PC-3 (cell line): ENCODE measurements around the gene MGARP. TPM values are rescaled to one million over a fixed set of nuclear protein-coding genes. Genes with fewer than 3 reads are reported as not detected.
A peak's percentile ranks its signal among the peaks of the same experiment; 100 is the strongest.

Experiments used
- ATAC-seq: fragments of 200-7000 bp; cut with Tn5 transposase; 2 replicates; pipeline ENCODE4 v1.9.1; 2020; ENCODE audit warnings: mild to moderate bottlenecking, moderate library complexity
- BruUV-seq: library from RNA; stranded (reverse); fragments of 400-500 nt; replicated peaks from 2 replicates; lab custom pipeline; 2021; lab: Mats Ljungman, UMichigan
- CTCF ChIA-PET: fragments of 300-600 bp; sonication (Branson Sonifier 250); formaldehyde crosslinking; loops from one replicate; lab custom pipeline; 2022; ENCODE audit warnings: antibody characterized with exemption; lab: Charles Lee
- POLR2A ChIA-PET: fragments of 300-600 bp; sonication (Branson Sonifier 250); formaldehyde crosslinking; loops from one replicate; lab custom pipeline; 2022; ENCODE audit warnings: antibody characterized with exemption; ENCODE audit not compliant: unreplicated experiment; lab: Charles Lee
- DNase-seq: peaks from one replicate; pipeline ENCODE4 v3.0.0-alpha.2; 2015
- H2AFZ ChIP-seq: fragments of 300-600 bp; sonication (generic); 2 replicates; pipeline ENCODE4 v1.6.0; 2016; ENCODE audit warnings: antibody characterized with exemption, low read length
- H3F3A ChIP-seq: fragments of 300-600 bp; sonication (generic); one replicate; pipeline ENCODE4 v1.6.0; 2017; ENCODE audit warnings: antibody characterized with exemption, low read length, control low read depth, mild to moderate bottlenecking; ENCODE audit not compliant: unreplicated experiment
- H3K27ac ChIP-seq: fragments of 300-600 bp; sonication (generic); 2 replicates; pipeline ENCODE4 v1.5.1; 2016; ENCODE audit warnings: mild to moderate bottlenecking, low read length
- H3K27me3 ChIP-seq: fragments of 300-600 bp; sonication (generic); 2 replicates; pipeline ENCODE4 v1.6.1; 2016; ENCODE audit warnings: low read length, mixed read lengths
- H3K36me3 ChIP-seq: fragments of 300-600 bp; sonication (generic); 2 replicates; pipeline ENCODE4 v1.6.1; 2016; ENCODE audit warnings: low read depth, mixed run types, low read length, mixed read lengths
- H3K4me1 ChIP-seq: fragments of 300-600 bp; sonication (generic); 2 replicates; pipeline ENCODE4 v1.5.1; 2016; ENCODE audit warnings: low read length; ENCODE audit not compliant: insufficient read depth
- H3K4me2 ChIP-seq: fragments of 300-600 bp; sonication (generic); 2 replicates; pipeline ENCODE4 v1.6.0; 2016; ENCODE audit warnings: low read length
- H3K4me3 ChIP-seq: fragments of 300-600 bp; sonication (generic); 2 replicates; pipeline ENCODE4 v1.5.1; 2016; ENCODE audit warnings: mild to moderate bottlenecking, low read length, mixed read lengths
- H3K79me2 ChIP-seq: fragments of 300-600 bp; sonication (generic); 2 replicates; pipeline ENCODE4 v1.6.1; 2017; ENCODE audit warnings: low read length, mixed read lengths
- H3K9ac ChIP-seq: fragments of 300-600 bp; sonication (generic); 2 replicates; pipeline ENCODE4 v1.6.0; 2016; ENCODE audit warnings: mild to moderate bottlenecking, low read length
- H3K9me2 ChIP-seq: fragments of 300-600 bp; sonication (generic); replicated peaks from 2 replicates; pipeline ENCODE4 v1.6.1; 2016; ENCODE audit warnings: mixed run types, low read length, mixed read lengths
- H3K9me3 ChIP-seq: fragments of 300-600 bp; sonication (generic); 2 replicates; pipeline ENCODE4 v1.6.1; 2016; ENCODE audit warnings: low read length, mixed read lengths
- H4K20me1 ChIP-seq: fragments of 300-600 bp; sonication (generic); 2 replicates; pipeline ENCODE4 v1.6.1; 2016; ENCODE audit warnings: low read length, mixed read lengths
- CTCF ChIP-seq: fragments of 300-600 bp; sonication (generic); conservative IDR thresholded peaks from 2 replicates; pipeline ENCODE4 v1.5.1; 2017; ENCODE audit warnings: antibody characterized with exemption, low read depth, mild to moderate bottlenecking, low read length
- EZH2 ChIP-seq: fragments of 300-600 bp; sonication (generic); IDR thresholded peaks from one replicate; pipeline ENCODE4 v1.6.1; 2017; ENCODE audit warnings: antibody characterized with exemption, mild to moderate bottlenecking, low read length; ENCODE audit not compliant: unreplicated experiment
- EZH2phosphoT487 ChIP-seq: fragments of 300-600 bp; sonication (generic); IDR thresholded peaks from 2 replicates; pipeline ENCODE4 v1.6.1; 2018; ENCODE audit warnings: mild to moderate bottlenecking, antibody characterized with exemption, low read length, borderline replicate concordance
- intact Hi-C: fragments of 100-400 bp; cut with micrococcal nuclease; formaldehyde crosslinking; loops from 2 replicates; pipeline ENCODE4 v1.9.0; 2023
- total RNA-seq: library from RNA; depleted of rRNA; stranded (reverse); fragments of >200 nt; gene quantifications from 2 replicates; pipeline ENCODE4 v1.2.3, GENCODE V29; 2014

Gene MGARP
- total RNA-seq, 1 experiment from 2014 or later, result 0.33 TPM

- H3K36me3 ChIP-seq, result no peaks in the 10 kb centered on the region
- no peaks in the 10 kb centered on the region for H3K9me3 ChIP-seq
- CTCF ChIA-PET, result no interaction called here
- no peaks in the 10 kb centered on the region for H3K27me3 ChIP-seq
- POLR2A ChIA-PET, result no interaction called here
- no peaks in the 10 kb centered on the region for H3F3A ChIP-seq
- H3K4me2 ChIP-seq, result no peak overlapping the region
- H3K9me2 ChIP-seq, result no peaks in the 10 kb centered on the region
- H3K79me2 ChIP-seq, result no peaks in the 10 kb centered on the region
- BruUV-seq, result no TSS peak
- no peak overlapping the region for H3K27ac ChIP-seq
- H3K4me3 ChIP-seq, result no peak overlapping the region
- no peaks in the 10 kb centered on the region for H3K4me1 ChIP-seq
- no peaks in the 10 kb centered on the region for H4K20me1 ChIP-seq
- no peak for DNase-seq
- no peak overlapping the region for H2AFZ ChIP-seq
- H3K9ac ChIP-seq, result no peak overlapping the region
- no peak for ATAC-seq
- no peak for TF ChIP-seq CTCF
- TF ChIP-seq EZH2phosphoT487, result no peak
- no peak for TF ChIP-seq EZH2
- intact Hi-C loops, result no loop called here
Observed at GRCh38 chr4:139273835-139274234, 6.2 kb downstream of the MGARP start.

- no TSS peak for BruUV-seq
- H3K27ac ChIP-seq, result no peak overlapping the region
- peak; percentile 30 for DNase-seq
Observed at GRCh38 chr4:139267301-139267700, 12.7 kb downstream of the MGARP start.

GRCh38 chr4:139266583-139267257 is 13.3 kb downstream of the MGARP start:
- no peaks in the 10 kb centered on the region for H3K36me3 ChIP-seq
- H3K9ac ChIP-seq, result no peak overlapping the region
- 0 out of 2 replicates have a peak overlapping the region, but pooled peaks have one; percentile 10 for H3K4me2 ChIP-seq
- no peak overlapping the region for H3K4me3 ChIP-seq
- TF ChIP-seq EZH2 (no peak), EZH2phosphoT487 (no peak), CTCF (no peak)
- no peaks in the 10 kb centered on the region for H3K79me2 ChIP-seq
- no peaks in the 10 kb centered on the region for H3F3A ChIP-seq
- H3K27me3 ChIP-seq, result no peaks in the 10 kb centered on the region
- BruUV-seq, result no TSS peak
- no peak overlapping the region for H3K27ac ChIP-seq
- ChIA-PET POLR2A (no interaction called here), CTCF (no interaction called here)
- H3K9me2 ChIP-seq, result no peaks in the 10 kb centered on the region
- no peaks in the 10 kb centered on the region for H3K9me3 ChIP-seq
- peaks cover 14% of the 10 kb centered on the region for H3K4me1 ChIP-seq
- H2AFZ ChIP-seq, result no peak overlapping the region
- no peak for ATAC-seq
- intact Hi-C loops, result no loop called here
- no peaks in the 10 kb centered on the region for H4K20me1 ChIP-seq
- no peak for DNase-seq

More at GRCh38 chr4:139267301-139267700, 12.7 kb downstream of the MGARP start:
- ChIA-PET POLR2A (no interaction called here), CTCF (interaction anchor here (0.7 kb wide), 1 partner anchor 28 kb away, joined by 4 read pairs; no protein-coding TSS in a partner anchor)
- no peaks in the 10 kb centered on the region for H3K36me3 ChIP-seq
- H3K27me3 ChIP-seq, result no peaks in the 10 kb centered on the region
- no peak overlapping the region for H3K9ac ChIP-seq
- H3K9me3 ChIP-seq, result no peaks in the 10 kb centered on the region
- no peaks in the 10 kb centered on the region for H3K79me2 ChIP-seq
- 0 out of 2 replicates have a peak overlapping the region, but pooled peaks have one; percentile 10 for H3K4me2 ChIP-seq
- no peaks in the 10 kb centered on the region for H4K20me1 ChIP-seq
- TF ChIP-seq EZH2phosphoT487, result no peak
- ATAC-seq, result no peak
- no peak overlapping the region for H2AFZ ChIP-seq
- no peaks in the 10 kb centered on the region for H3K9me2 ChIP-seq
- H3K4me1 ChIP-seq, result peaks cover 14% of the 10 kb centered on the region
- intact Hi-C loops, result no loop called here
- no peaks in the 10 kb centered on the region for H3F3A ChIP-seq
- H3K4me3 ChIP-seq, result no peak overlapping the region
